Measurements from ENCODE around the gene MYO9B.
"Not testable (repeated sequence)": the region's sequence is repeated elsewhere in the genome, so short reads cannot be mapped to it uniquely, and the experiment has no call there.

GRCh38 chr19:17106964-17107363 lies 31.4 kb downstream of the MYO9B start:
- TF ChIP-seq CTCF (optimal IDR thresholded peaks at IDR 0.05 in 1 of 3, IDR thresholded peaks at IDR 0.05 in 1 of 3, conservative IDR thresholded peaks at IDR 0.05 in 1 of 3; ENCODE audit: extremely low read depth in 1 of 3, insufficient read depth in 2 of 3, low read length in 3 of 3); EZH2 (IDR thresholded peaks at IDR 0.05; ENCODE audit: low read length): not testable (repeated sequence)
